IPS DF 4.7 (cell line): ENCODE results near the gene LSR.

Experiments
- DNase-seq: peaks from one replicate; pipeline ENCODE4 v3.0.0-alpha.2; 2013; ENCODE audit warnings: low spot score; ENCODE audit errors: extremely low read depth

The LSR gene

DNA sequence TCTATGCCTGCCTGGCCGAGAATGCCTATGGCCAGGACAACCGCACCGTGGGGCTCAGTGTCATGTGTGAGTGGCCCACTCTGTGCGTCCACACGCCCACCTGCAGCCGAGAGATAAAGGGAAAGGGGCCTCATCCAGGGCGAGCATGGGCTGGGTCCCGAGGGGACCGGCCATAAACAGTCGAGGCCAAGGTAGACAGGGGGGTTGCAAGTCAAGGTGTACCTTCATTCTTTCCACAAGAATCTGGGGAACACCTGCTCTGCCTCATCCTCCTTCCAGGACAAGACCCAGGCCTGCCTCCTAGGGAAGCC, 51.5 kb downstream of the LSR start:
- no peak for DNase-seq

GRCh38 chr19:35301961-35302360, 53.2 kb downstream of the LSR start:
- no peak for DNase-seq

- DNase-seq = no peak
These were observed 53.6 kb downstream of the LSR start for GRCh38 chr19:35302446-35302845.

GRCh38 chr19:35303357-35303915, 54.6 kb downstream of the LSR start:
- no peak for DNase-seq

DNA sequence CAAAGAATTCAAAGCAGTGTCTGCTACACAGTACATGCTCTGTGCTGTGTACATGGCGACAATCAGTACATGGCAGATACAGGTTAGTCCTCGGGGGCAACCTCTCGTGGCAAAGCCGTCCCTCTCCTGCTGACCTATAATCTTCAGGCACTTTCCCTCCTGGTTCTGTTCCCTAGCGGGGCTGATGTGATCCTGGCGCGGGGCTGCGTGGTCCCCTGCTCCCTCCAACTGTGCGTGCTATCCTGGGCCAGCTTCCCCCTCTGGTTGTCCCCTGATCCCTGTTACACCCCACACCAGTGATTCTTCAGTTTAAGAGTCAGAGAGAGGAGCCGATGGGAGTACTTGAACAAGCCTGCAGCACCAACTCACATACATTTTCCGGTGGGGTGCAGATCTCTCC, 55.2 kb downstream of the LSR start:
- no peak for DNase-seq

DNA sequence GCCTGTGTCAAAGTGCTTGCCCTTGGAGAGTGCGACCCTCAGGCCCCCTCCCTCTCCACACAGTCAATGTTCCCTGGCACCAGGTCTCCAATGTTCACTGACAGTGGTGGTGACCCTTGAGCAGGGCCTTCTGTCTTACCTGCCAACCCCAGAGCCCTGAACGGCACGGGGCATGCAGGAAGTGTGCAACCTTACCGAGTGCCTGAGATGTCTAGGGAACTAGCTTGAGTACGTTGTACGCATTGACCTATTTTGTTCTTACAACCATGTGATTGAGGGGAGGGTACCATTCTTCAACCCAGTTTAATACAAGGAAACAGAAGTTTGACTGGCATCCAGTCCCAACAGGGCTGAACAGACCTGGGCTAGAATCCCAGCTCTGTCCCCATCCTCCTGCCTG, 56.4 kb downstream of the LSR start:
- DNase-seq = no peak

GRCh38 chr19:35306473-35307246, 57.9 kb downstream of the LSR start:
- DNase-seq = no peak

DNA sequence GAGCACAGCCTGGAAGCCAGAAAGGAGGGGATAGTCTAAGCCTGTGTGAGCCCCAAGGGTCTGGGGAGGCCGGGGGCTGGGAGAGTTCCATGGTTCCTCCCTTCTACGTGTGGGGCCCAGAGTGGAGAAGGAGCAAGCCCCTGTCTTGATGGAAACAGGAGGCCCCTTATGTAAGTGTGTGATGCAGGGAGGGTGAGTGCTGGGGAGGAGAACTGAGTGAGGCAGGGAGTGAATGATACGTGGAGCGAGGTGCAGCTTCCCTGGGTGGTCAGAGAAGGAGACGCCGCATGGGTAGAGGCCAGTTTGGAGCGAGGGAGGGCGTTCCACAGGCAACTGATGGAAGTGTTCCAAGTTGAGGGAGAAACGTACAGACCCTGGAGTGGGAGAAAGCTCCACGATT, 59.1 kb downstream of the LSR start:
- no peak for DNase-seq

DNA sequence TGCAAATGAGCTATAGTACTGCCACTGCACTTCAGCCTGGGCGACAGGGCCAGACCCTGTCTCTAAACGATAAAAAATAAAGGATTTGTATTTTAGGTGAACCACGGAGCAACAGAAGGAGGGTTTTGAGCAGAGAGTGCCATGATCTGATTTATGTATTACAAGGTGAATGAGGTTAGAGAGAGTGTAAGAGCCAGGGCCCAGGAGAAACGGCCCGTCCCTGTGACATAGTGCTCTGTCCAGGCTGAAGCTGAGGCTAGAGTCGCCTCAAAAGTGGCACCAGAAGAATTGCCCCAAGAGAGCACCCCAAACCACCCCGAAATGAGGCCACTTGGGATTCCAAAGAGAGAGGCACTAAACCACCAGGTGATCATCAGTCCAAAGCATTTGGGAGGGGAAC, 60.1 kb downstream of the LSR start:
- DNase-seq = no peak

- no peak for DNase-seq
These were observed 60.9 kb downstream of the LSR start for GRCh38 chr19:35309481-35310279.

DNA sequence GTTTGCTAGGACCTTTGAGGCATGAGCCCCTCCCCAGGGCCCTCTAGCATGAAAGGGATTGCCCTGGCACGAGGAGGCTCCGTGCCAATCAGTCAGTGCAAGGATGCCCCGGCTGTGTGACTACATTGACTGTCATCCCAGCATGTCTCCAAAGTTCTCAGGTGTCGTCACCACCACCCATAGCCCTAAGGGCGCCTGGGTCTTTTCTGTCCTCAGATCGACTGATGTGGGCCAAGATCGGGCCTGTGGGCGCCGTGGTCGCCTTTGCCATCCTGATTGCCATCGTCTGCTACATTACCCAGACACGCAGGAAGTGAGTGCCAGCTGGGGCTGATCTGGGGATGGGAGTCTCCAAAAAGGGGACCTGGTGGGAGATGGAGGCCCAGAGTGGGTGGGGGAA, 61.5 kb downstream of the LSR start:
- DNase-seq = no peak

- no peak for DNase-seq
These were observed 62.1 kb downstream of the LSR start for GRCh38 chr19:35310811-35311465.

DNA sequence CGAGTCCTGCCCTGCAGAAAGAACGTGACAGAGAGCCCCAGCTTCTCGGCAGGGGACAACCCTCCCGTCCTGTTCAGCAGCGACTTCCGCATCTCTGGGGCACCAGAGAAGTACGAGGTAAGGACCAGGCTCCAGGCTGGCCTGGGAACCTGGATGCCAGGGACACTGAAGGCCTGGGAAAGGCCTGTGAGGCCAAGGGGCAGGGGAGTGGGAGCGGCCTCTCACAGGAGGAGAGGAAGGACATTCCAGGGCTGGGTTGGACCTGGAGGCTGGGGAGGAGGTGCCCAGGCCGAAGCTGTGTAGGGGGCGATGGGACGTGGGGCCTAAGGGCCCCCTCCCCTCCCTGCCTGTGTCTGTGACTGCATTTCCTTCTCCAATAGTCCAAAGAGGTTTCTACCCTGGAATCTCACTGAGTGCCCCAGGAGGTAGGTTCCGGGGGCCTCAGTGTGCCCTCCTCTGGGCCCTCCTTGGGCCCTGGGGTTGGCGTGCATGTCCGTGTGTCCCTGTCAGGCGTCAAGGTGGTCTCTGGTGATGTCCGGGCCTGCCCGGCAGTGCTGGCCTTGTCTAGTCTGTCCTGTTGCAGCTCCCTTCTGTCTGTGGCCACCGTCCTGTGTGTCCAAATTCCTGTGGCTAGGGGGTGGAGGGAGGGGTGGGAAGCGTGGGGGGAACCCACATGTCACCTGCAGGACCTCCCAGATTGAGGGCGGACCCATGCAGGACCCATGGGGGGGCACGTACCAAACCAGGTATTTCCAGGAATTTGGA, 63.3 kb downstream of the LSR start:
- no peak for DNase-seq

DNA sequence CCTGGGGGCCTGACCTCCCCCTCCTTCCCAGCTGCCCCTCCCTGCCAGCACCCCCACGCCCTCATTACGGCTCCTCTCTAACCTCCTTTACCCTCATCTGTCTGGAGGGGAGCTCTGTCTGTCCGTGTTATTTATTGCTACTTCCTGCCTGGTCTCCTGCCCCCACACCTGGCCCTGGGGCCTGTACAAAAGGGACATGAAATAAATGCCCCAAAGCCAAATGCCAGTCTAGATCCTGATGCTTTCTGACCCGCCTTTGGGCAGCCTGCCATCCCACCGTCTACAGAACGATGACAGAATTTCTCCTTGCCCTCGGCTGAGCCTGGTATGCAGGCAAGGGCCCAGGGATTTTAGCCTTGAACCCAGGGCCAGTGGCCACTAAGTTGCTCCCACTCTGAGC, 64.8 kb downstream of the LSR start:
- no peak for DNase-seq

GRCh38 chr19:35314031-35314430, 65.2 kb downstream of the LSR start:
- DNase-seq = no peak

DNA sequence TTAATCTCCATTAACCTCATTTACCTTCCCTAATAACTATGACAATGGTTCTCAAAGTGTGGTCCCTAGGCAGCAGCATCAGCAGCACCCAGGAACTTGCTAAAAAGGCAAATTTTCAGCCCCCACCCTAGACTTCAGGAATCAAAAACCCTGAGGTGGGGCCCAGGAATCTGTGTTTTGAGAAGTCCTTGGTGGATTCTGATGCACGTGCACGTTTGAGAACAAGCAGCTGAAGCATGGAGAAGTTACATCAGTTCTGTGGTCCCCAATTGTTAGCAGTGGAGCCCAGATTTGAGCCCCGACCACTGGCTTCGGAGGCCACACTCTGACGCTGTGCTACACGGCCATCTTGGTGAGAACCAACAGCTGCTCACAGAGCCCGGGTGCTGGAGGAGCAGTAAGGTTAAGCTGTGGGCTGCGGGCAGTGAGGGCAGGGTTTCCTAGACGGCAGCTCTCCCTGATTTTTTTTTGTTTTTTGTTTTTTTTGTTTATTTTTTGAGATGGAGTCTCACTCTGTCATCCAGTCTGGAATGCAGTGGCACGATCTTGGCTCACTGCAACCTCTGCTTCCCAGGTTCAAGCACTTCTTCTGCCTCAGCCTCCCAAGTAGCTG, 66.2 kb downstream of the LSR start:
- DNase-seq = no peak

DNA sequence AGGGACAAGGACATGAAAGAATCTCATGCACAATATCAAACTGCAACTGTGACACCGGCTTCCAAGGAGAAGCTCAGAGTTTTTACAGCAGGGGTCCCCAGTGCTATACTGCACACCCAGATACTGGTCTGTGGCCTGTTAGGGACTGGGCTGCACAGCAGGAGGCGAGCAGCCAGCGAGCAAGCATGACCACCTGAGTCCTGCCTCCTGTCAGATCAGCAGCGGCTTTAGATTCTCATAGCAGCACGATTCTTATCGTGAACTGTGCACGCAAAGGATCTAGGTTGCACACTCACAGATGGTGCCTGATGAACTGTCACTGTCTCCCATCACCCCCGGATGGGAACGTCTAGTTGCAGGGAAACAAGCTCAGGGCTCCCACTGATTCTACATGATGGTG, 67.1 kb downstream of the LSR start:
- DNase-seq = no peak

GRCh38 chr19:35316560-35316959, 67.8 kb downstream of the LSR start:
- no peak for DNase-seq
